Cardiac septum (tissue), 1 donor: Measurements from ENCODE around the gene GNA15. TPM values are rescaled to one million over a fixed set of nuclear protein-coding genes. Genes with fewer than 3 reads are reported as not detected.
A peak's percentile ranks its signal among the peaks of the same experiment; 100 is the strongest.
"Not testable (repeated sequence)": the region's sequence is repeated elsewhere in the genome, so short reads cannot be mapped to it uniquely, and the experiment has no call there.

Source experiments
- DNase-seq: peaks from one replicate; pipeline ENCODE4 v3.0.0-alpha.2; 2020; ENCODE audit warnings: low spot score
- intact Hi-C: fragments of 100-400 bp; cut with DNase I; formaldehyde crosslinking; loops from one replicate; pipeline ENCODE4 v1.14.0; 2022
- total RNA-seq: library from RNA; stranded (reverse); fragmentation: NEBNext Ultra II Directional; extraction: Animal tissue kit (Norgen Biotek cat#: 25700); gene quantifications from one replicate; pipeline ENCODE4 v1.2.1, GENCODE V29; 2021
- donor health status: DM: no; HTN: no; CAD: no.

Gene GNA15
- total RNA-seq, 1 donor from 2014 or later, result 1.9 TPM

DNA sequence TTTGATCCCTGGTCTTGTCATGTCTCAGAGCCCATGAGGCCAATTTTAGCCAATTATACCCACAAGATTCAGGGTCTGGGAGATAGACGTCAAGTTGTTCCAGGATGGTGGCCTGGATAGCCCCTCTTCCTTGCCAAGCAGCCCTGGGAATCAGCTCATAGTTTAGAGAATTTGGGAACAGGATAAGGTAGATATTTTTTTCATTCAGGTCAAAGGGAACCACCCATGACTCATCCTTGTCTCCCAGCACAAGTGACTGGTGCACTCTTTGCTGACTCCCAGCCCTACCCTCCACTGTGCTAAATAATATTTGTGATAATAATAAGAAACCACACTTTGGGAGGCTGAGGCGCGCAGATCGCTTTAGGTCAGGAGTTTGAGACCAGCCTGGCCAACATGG lies 25.6 kb downstream of the GNA15 start:
- no peak for DNase-seq
- intact Hi-C loops, result loop anchor here (5.0 kb wide), 3 partner anchors 34 to 199 kb away; no protein-coding TSS in a partner anchor

DNA sequence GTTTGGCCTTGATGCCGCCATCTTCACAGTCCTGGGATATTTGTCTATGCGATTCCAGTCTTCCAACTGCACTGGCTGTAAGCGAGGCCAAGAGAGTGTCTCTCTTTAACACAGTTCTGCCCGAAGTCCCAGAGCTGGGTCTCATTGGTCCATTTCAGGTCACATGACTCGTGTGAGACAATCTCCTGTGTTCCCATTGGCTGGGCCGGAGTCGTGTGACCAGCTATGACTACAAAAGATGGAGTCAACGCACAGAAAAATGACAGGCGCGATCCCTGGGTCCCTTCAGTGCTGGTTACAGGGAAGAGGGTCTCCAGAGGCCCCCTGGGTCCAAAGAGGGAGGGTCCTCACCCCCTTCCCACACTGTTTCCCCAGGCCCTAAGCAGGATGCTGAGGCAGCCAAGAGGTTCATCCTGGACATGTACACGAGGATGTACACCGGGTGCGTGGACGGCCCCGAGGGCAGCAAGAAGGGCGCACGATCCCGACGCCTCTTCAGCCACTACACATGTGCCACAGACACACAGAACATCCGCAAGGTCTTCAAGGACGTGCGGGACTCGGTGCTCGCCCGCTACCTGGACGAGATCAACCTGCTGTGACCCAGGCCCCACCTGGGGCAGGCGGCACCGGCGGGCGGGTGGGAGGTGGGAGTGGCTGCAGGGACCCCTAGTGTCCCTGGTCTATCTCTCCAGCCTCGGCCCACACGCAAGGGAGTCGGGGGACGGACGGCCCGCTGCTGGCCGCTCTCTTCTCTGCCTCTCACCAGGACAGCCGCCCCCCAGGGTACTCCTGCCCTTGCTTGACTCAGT lies 26.8 kb downstream of the GNA15 start:
- intact Hi-C loops, result loop anchor here (5.0 kb wide), 3 partner anchors 35 to 200 kb away; no protein-coding TSS in a partner anchor

DNA sequence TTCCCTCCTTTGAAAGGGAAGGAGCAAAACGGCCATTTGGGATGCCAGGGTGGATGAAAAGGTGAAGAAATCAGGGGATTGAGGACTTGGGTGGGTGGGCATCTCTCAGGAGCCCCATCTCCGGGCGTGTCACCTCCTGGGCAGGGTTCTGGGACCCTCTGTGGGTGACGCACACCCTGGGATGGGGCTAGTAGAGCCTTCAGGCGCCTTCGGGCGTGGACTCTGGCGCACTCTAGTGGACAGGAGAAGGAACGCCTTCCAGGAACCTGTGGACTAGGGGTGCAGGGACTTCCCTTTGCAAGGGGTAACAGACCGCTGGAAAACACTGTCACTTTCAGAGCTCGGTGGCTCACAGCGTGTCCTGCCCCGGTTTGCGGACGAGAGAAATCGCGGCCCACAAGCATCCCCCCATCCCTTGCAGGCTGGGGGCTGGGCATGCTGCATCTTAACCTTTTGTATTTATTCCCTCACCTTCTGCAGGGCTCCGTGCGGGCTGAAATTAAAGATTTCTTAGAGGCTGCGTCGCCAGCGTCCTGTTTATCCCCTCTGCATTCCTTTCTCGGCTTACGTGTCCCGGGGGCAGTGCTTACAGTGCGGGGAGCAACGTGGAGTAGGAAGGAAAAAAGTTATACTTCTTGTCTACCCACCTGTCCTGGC lies 27.5 kb downstream of the GNA15 start:
- intact Hi-C loops, result loop anchor here (5.0 kb wide), 3 partner anchors 36 to 201 kb away; no protein-coding TSS in a partner anchor
- peak; percentile 91 for DNase-seq

More for the DNA sequence above, 26.8 kb downstream of the GNA15 start:
- no peak for DNase-seq

DNA sequence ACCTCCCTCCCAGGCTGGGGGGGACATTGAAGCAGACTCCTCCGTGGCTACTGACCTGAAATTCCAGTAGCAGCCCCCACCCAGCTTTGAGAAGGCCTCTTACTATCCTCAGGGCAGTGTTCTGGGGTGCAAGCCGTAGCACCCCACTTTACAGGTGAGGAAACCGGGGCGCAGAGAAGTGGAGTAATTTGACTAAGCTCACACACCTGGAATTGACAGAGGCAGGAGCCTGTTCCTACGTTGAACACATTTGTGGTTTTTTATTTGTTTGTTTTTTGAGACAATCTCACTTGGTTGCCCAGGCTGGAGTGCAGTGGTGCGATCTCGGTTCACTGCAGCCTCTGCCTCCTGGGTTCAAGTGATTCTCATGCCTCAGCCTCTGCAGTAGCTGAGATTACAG lies 28.1 kb downstream of the GNA15 start:
- intact Hi-C loops, result loop anchor here (5.0 kb wide), 3 partner anchors 37 to 202 kb away; no protein-coding TSS in a partner anchor
- no peak for DNase-seq

DNA sequence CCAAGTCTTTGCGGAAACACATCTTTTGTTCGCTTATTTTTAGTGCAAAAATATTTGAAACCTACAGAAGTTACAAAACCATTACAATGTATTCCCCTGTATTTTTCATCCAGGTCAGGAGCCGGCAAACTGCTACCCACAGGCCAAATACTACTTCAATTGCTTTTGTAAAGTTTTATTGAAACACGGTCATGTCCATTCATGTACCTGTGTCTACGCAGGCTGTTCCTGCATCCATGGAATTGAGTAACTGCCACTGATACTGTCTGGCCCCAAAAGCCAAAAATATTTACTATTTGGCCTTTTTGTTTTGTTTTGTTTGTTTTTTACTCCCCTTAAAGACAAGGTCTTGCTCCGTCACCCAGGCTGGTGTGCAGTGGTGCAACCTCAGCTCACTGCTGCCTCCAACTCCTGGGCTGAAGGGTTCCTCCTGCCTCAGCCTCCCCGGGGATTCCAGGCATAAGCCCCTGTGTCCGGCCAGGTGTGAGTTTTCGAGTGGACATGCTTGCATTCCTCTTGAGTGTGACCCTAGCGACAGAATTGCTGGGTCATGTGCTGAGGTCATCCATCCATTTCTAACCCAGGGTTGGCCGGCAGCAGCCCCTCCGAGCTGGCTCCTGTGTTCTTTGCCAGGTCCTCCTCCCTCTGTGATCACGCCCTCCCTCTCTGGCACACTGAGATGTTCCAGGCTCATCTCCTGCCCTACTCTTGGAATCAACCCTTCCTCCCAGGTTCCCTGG lies 31.9 kb downstream of the GNA15 start:
- DNase-seq, result no peak
- intact Hi-C loops, result no loop called here

DNA sequence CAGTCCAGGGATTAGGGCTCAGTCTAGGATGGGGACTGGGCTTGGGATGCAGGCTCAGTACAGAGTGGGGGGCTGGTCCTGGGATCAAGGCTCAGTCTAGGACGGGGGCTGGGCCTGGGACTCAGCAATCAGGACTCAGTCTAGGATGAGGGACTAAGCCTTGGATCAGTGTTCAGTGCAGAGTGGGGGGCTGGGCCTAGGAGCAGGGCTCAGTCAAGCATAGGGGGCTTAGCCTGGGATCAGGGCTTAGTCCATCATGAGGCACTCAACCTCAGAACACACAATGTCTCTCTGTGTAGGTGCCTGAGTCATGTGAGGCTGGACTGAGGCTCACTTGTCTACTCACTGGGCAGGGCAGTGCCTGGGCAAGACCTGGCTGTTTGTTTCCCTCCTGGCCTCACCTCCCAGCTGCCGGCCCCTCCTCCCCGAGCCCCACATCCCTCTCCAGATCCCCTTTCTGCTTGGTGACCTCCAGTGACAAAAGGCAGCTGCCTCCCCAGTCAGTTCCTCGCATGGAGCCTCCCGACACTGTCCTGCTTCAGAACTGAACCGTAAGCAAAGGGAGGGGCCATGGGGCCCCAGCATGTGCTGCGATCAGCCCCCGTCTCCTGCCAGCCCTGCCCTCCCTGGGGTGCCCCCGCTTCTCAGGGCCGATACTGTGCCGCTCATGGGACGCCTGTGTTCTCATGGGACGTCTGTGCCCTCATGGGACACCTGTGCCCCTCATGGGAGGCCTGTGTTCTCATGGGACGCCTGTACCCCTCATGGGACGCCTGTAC lies 36.2 kb downstream of the GNA15 start:
- intact Hi-C loops, result no loop called here
- DNase-seq, result no peak

DNA sequence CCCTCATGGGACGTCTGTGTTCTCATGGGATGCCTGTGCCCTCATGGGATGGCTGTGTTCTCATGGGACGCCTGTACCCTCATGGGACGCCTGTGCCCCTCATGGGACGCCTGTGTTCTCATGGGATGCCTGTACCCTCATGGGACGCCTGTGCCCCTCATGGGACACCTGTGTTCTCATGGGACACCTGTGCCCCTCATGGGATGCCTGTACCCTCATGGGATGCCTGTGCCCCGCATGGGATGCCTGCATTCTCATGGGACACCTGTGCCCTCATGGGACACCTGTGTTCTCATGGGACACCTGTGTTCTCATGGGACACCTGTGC lies 36.8 kb downstream of the GNA15 start:
- DNase-seq, intact Hi-C loops: not testable (repeated sequence)

DNA sequence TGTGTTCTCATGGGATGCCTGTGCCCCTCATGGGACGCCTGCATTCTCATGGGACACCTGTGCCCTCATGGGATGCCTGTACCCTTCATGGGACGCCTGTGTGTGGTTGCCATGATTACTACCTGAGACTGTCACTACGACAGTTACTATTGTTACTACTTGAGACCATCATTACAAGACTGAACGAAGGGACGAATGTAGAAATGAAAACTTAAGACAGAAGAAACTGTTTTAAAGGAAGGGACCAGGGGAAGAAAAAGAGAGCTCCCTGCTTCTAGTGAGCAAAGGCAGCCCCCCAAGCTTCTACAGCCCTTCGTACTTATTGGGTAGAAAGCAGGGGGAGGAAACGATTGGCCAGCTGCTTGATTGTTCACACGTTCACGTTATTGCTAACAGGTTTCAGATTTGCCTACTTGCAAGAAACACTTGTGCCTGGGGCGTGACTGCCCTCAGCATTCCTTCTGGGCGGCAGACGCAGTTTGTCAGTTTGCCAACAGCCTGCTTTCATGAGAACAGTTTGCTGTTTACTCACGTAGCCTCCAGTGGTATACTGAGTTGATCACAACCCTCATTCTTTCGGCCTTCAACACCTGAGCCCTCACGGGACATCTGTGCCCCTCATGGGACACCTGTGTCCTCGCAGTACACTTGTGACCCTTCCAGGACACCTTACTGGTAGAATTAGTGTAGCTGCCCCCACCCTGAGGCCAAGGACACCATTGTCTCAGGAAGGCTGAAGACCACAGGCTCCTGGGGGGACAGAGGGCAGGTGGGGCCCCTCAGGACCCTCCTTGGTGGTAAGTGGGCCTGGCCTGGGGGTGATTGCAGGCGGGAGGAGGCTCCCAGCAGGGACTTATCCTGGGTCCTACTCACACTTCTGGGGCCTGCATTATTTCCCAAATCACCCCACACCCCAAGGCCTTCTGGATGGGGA lies 40.2 kb downstream of the GNA15 start:
- no peak for DNase-seq
- intact Hi-C loops, result no loop called here

DNA sequence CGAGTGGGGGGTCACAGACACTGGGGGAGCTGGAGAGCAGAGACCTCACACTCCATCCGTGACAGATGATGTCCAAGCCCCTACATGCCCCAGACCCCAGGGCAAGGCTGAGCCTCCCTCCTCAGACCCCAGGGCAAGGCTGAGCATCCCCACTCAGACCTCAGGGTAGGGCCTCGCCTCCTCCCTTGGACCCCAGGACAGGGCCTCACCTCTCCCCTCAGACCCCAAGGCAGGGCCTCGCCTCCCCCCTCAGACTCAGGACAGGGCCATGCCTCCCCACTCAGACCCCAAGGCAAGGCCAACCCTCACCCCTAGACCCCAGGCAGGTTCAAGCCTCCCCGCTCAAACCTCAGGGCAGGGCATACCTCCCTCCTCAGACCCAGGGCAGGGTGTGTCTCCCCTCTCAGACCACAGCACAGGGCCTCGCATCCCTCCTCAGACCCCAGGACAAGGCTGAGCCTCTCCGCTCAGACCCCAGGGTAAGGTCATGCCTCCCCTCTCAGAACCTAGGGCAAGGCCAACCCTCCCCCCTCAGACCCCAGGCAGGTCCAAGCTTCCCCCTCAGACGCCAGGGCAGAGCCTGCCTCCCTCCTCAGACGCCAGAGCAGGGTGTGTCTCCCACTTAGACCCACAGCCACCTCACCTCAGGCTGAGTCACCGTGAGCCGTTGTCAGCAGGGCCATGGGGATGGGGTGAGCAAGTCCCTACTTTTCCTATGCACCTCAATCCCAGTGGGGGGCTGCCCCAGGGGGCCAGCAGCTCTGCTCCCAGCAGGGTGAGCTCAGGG lies 41.1 kb downstream of the GNA15 start:
- no peak for DNase-seq
- intact Hi-C loops, result no loop called here

DNA sequence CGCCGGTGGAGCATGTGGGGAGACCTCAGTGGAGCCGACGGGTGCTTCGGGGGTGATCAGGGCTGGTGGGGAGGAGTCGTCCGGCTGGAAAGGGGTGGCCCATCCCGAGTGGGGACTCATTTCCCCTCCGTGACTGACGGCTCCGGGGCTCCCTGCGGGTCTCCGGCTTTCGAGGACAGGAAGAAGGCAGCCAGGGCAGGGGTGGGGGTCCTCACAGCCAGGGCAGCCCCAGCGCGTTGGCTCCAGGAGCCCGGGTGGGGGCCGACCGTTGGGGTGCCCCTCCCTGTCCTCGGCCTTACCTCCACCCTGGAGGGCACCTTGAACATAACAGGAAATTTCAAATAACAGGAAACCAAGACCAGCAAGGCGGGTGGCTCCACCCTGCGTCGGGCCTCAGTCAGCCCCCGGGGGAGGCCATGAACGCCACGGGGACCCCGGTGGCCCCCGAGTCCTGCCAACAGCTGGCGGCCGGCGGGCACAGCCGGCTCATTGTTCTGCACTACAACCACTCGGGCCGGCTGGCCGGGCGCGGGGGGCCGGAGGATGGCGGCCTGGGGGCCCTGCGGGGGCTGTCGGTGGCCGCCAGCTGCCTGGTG lies 42.6 kb downstream of the GNA15 start, which contains the start of gene S1PR4:
Gene S1PR4, plus strand, starts transcription at position 393 of the 596 bp plus-strand sequence. Its CDS starts 24 bp downstream, at position 417.
- intact Hi-C loops, result no loop called here
- no peak for DNase-seq

DNA sequence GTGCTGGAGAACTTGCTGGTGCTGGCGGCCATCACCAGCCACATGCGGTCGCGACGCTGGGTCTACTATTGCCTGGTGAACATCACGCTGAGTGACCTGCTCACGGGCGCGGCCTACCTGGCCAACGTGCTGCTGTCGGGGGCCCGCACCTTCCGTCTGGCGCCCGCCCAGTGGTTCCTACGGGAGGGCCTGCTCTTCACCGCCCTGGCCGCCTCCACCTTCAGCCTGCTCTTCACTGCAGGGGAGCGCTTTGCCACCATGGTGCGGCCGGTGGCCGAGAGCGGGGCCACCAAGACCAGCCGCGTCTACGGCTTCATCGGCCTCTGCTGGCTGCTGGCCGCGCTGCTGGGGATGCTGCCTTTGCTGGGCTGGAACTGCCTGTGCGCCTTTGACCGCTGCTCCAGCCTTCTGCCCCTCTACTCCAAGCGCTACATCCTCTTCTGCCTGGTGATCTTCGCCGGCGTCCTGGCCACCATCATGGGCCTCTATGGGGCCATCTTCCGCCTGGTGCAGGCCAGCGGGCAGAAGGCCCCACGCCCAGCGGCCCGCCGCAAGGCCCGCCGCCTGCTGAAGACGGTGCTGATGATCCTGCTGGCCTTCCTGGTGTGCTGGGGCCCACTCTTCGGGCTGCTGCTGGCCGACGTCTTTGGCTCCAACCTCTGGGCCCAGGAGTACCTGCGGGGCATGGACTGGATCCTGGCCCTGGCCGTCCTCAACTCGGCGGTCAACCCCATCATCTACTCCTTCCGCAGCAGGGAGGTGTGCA lies 43.3 kb downstream of the GNA15 start:
- DNase-seq, result no peak
- intact Hi-C loops, result no loop called here

DNA sequence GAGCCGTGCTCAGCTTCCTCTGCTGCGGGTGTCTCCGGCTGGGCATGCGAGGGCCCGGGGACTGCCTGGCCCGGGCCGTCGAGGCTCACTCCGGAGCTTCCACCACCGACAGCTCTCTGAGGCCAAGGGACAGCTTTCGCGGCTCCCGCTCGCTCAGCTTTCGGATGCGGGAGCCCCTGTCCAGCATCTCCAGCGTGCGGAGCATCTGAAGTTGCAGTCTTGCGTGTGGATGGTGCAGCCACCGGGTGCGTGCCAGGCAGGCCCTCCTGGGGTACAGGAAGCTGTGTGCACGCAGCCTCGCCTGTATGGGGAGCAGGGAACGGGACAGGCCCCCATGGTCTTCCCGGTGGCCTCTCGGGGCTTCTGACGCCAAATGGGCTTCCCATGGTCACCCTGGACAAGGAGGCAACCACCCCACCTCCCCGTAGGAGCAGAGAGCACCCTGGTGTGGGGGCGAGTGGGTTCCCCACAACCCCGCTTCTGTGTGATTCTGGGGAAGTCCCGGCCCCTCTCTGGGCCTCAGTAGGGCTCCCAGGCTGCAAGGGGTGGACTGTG lies 44.0 kb downstream of the GNA15 start:
- intact Hi-C loops, result loop anchor here (10.0 kb wide), 1 partner anchor 255 kb away; no protein-coding TSS in a partner anchor
- no peak for DNase-seq

DNA sequence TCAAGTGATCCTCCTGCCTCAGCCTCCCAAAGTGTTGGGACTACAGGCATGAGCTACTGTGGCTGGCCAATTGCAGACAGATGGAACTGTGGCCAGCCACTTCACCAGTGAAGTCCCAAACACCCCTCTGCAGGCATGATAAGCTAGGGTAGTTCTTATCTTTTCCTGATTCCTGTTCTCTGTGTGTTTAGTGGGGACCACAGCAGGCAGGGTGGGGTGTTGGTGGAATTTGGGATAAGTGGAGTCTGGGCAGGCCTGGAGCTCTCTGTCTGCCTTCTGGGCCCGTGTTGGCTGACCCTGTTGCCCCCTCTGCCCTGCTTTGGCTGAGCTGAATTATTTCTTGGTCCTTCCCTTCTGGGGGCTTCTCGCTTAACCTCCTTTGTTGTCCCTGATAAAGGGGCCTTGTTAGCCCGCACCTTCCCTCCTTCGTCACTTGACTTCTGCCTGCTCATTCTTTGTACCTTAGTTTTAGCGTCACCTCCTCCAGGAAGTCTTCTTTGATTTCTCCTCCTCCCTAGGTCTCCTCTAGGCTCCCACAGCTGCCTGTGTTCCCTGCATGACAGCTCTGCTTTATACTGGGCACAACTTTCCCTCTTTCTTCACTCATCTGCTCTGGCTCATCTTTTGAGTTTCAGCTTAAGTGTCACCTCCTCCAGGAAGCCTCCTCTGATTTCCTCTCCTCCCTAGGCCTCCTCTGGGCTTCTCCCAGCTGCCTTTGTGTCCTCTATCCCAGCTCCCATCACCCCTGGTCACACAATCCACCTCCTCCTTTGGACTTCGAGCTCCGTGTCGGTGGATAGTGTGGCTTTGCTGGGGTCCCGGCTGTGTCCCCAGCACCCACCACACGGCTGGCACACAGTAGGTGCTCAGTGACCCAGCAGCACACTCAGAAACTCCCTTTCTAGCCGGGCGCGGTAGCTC lies 48.1 kb downstream of the GNA15 start:
- DNase-seq, result no peak
- intact Hi-C loops, result loop anchor here (10.0 kb wide), 1 partner anchor 251 kb away; no protein-coding TSS in a partner anchor

DNA sequence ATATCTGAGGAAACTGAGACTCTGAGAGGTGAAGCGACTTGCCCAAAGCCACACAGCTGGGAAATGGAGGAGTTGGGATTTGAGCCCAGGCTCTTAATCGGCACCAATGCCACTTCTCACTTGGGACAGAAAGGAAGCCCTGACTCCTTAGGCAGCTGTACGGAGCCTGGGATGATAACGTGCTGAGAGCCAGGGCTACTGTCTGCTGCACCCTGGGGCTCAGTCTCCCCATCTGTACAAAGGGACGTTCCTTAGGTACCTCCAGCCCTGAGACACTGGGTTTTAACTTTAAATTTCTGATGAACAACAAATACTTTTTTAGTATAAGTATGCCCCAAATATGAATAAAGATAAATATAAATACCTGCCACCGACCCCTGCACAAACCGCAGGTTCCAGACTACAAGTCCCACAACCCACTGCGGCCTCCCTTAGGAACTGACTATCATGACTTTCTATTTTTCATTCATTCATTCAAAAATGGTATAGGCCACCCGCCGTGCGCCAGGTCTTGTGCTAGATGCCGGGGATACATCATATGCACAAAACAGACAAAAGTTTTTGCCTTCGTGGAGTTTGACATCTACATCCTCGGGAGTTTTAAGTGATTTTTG lies 49.1 kb downstream of the GNA15 start:
- DNase-seq, result peak; percentile 86
- intact Hi-C loops, result loop anchor here (10.0 kb wide), 1 partner anchor 250 kb away; no protein-coding TSS in a partner anchor
